Inferior parietal cortex (tissue), 1 donor: Measurements from ENCODE around the gene JAK3.

Experiments
- DNase-seq: peaks from one replicate; pipeline ENCODE4 v3.0.0-alpha.2; 2016; ENCODE audit errors: extremely low spot score

The JAK3 gene

GRCh38 chr19:17865364-17866311 lies 17.9 kb upstream of the JAK3 start:
- no peak for DNase-seq

GRCh38 chr19:17863520-17864182 lies 15.9 kb upstream of the JAK3 start:
- DNase-seq, result no peak

GRCh38 chr19:17862711-17863519 lies 15.1 kb upstream of the JAK3 start:
- no peak for DNase-seq

GRCh38 chr19:17861542-17862402 lies 14.0 kb upstream of the JAK3 start:
- no peak for DNase-seq

GRCh38 chr19:17860993-17861360 lies 13.2 kb upstream of the JAK3 start:
- DNase-seq, result no peak

GRCh38 chr19:17860331-17860992 lies 12.7 kb upstream of the JAK3 start:
- no peak for DNase-seq

- peak; percentile 99 for DNase-seq
Observed at GRCh38 chr19:17859533-17860330, 11.9 kb upstream of the JAK3 start, which contains the start of gene RPL18A. TSS of gene RPL18A (plus strand) at chr19:17859910. CDS start at chr19:17859957, 47 bp downstream.

DNA sequence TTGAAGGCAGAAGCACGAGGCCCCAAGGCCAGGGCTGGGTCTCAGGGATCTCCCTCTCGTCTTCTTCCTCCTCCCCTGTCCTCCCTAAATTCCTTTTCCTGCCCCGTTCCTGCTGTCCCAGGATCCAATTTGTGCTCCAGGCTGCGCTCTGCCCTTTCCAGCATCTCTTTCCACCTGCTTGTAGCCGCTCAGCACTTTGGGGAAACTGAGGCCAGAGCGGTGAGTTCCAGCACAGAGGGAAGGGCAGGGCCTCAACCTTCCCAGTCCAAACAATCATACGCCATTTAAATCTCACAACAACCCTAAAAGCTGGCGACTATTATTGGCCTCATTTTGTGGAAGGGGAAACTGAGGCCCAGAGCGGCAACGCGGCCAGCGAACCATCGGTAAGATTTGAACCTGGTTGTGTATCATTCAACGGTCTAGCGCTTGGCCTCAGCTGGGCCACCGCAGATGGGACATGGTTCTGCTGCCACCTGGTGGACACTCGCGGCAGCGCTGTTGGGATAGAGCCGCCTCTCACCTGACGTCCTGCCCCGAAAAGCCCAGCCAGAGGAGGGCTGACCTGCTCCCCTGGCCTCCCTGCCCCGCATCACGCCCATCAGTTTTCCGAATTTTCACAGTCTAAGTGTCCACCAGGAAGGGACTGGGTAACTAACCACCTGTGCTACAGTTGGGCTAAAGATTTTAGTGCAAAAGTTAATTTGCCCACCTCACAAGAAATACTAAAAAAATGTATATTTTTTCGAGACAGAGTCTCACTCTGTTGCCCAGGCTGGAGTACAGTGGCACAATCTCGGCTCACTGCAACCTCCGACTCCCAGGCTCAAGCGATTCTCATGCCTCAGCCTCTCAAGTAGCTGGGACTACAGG lies 7.7 kb upstream of the JAK3 start:
- DNase-seq, result peak; percentile 85

DNA sequence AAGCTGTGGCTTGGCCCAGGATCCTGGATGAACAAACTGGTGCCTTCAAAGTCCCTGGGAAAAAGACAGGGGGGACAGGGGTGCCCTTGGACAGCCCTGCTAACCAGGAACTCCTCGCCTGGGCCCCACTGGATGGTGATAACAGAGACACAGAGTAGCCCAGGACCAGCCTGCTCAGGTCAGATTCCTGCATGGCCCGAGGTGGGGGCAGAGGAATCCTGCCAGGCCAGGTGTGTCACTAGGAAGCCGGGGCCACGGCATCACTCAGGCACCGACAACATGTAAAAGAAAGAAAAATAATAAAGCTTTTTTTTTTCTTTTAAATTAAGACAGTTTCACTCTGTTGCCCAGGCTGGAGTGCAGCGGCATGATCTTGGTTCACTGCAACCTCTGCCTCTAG lies 6.3 kb upstream of the JAK3 start:
- DNase-seq, result no peak

DNA sequence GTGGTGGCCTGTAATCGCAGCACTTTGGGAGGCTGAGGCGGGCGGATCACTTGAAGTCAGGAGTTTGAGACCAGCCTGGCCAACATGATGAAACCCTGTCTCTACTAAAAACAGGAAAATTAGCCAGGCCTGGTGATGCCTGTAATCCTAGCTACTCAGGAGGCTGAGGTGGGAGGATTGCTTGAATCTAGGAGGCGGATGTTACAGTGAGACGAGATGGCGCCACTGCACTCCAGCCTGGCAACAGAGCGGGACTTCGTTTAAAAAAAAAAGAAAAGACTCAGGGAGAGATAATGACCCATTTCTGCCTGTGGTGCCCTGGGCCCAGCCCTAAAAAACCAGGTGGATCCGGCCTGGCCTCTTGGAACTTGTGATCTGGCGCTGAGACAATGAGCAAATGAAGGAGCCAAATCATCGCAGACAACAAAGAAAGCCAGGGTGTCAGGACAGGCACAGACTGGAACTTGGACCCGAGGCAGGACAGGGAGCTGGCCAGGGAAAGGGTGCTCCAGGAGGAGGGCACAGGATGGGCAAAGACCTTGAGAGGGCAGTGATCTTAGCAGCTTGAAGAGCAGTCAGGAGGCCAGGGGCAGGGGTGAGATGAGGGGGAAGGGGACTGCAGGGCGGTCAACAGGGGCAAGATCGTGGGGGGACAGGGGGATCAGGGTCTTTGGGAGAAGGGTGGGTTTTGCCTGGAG lies 962 bp upstream of the JAK3 start:
- no peak for DNase-seq

- DNase-seq, result no peak
Observed at GRCh38 chr19:17846146-17846545, 1.6 kb downstream of the JAK3 start.

DNA sequence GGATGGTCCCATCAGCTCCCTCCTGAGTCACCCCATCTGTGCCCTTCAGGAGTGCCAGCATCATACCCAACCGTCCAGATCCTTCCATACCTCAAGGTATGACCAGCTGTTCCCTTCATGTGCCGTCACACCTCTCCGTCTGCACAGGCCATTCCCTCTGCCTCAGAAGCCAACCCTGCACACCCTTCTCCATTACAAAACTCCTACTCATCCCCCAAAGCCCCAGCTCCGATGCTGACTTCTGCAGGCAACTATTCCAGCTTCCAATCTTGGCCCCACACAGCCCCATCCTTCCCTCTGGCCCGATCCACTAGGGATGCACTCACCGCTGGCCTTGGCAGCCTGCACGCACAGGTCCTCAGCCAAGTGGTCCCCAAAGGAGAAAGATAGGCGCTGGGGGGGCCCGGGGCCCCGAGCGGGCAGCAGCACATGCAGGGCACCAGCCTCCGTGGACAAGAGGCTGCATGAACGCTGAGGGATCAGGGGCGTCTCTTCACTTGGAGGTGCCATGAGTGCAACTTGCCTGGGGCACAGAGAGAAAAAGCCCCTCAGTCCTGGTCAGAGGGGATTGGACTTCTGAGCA lies 3.8 kb downstream of the JAK3 start:
- DNase-seq, result no peak

DNA sequence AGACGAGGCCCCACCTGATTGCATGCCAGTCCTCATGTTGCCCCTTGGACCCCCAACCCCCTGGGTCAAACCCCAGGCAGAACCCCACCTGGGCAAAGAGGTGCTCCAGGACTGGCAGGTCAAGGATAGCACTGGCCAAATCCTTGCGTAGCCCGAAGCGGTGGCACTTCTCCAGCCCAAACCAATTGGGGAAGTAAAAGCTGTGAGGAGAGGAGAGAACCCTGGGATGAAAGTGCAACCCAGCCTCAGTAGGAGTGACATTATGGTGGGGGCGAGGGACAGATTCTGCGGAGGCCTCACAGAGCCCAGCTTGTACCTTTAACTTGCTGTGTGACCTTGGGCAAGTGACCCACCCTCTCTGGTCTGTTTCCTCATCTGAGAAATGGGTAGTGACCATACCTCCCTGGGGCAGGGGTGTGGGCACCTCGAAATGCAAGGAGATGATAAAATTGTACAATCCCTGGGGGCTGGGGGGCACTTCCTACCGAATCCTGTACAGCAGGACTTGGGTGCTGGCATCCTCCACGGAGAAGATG lies 4.4 kb downstream of the JAK3 start:
- no peak for DNase-seq

DNA sequence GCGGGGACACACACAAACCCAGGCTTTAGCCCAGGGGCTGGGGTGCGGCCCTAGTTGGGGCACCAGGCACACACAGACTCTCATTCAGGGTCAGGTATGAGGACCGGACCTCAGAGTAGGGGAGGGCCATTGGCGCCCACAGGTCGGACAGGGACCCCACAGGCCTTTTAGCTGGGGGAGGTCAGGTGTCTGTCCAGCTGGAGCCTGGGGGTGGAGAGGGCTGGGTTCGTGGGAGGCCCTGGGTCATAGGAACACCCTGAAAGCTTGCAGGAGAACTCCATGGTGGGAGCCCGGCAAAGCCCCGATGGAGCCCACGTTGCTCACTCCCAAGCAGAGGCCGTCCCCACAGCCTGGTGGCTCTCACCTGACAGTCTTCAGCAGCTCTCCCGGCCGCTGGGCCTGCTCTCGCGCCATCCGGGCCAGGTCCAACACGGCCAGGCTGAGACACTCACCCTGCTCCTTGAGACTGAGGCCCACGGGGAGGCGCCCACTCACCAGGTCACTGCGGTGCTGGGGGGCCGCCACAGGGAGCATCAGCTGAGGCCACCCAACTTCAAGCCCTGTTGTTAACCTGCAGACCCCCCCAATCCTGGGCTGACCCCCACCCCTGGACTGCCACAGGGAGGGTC lies 5.0 kb downstream of the JAK3 start:
- no peak for DNase-seq

- DNase-seq, result peak; percentile 37
Observed at GRCh38 chr19:17841810-17842662, 5.7 kb downstream of the JAK3 start.

GRCh38 chr19:17841371-17841809 lies 6.4 kb downstream of the JAK3 start:
- no peak for DNase-seq
